ENCODE results near the gene GINS1.

The GINS1 gene

DNA sequence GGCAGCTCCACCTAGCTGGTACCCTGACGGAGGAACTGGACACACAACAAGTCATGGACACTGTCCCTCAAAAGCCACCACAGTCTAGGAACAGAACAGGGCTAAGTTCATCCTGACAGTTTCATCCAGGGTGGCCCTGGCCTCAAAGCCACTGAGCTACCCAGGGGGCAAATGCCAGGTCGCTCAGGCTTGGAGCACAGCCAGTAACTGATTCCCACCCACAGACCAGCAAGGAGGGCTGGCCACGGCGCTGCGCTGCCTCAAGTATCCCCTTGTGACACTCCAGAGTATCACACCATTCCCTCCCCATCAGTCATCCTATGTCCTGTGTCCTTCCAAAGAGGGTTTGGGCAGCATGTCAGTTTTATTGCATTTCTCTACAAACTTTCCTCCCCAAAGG, 72.2 kb downstream of the GINS1 start:
- H3K4me3 ChIP-seq (ENCODE audit: low read depth, low read length) = no peak overlapping the region
- H3K9me3 ChIP-seq (ENCODE audit: severe bottlenecking) = no peaks in the 10 kb centered on the region
- DNase-seq = no peak
- TF ChIP-seq, protein P1, sequence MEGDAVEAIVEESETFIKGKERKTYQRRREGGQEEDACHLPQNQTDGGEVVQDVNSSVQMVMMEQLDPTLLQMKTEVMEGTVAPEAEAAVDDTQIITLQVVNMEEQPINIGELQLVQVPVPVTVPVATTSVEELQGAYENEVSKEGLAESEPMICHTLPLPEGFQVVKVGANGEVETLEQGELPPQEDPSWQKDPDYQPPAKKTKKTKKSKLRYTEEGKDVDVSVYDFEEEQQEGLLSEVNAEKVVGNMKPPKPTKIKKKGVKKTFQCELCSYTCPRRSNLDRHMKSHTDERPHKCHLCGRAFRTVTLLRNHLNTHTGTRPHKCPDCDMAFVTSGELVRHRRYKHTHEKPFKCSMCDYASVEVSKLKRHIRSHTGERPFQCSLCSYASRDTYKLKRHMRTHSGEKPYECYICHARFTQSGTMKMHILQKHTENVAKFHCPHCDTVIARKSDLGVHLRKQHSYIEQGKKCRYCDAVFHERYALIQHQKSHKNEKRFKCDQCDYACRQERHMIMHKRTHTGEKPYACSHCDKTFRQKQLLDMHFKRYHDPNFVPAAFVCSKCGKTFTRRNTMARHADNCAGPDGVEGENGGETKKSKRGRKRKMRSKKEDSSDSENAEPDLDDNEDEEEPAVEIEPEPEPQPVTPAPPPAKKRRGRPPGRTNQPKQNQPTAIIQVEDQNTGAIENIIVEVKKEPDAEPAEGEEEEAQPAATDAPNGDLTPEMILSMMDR (IDR thresholded peaks at IDR 0.05; ENCODE audit: low read depth, low read length) = no peak
- H3K27ac ChIP-seq = no peak overlapping the region
- peaks cover 78% of the 10 kb centered on the region for H3K36me3 ChIP-seq
- no peaks in the 10 kb centered on the region for H3K27me3 ChIP-seq (ENCODE audit: insufficient read depth, low read depth, severe bottlenecking)

DNA sequence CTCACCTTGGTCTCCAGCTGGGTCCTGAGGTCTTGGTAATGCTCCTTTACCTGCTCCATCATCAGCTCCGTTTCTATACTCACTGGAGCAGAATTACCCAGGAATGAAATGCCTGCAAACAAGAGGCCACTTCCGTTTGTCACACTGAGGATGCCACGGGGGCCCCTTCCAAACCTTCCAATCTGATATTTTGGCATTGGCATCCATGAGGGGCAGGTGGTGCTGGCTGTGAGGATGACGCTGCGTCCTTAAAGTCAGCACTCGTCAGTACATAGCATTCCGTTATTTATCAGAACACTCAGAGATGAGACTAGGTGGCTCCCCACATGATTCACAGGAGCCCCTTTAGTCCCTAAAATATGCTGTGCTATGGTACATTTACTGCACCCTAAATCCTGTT, 72.7 kb downstream of the GINS1 start:
- Histone ChIP-seq H3K9me3 (ENCODE audit: severe bottlenecking) (no peaks in the 10 kb centered on the region), H3K36me3 (peaks cover 80% of the 10 kb centered on the region), H3K27ac (no peak overlapping the region), H3K27me3 (ENCODE audit: insufficient read depth, low read depth, severe bottlenecking) (no peaks in the 10 kb centered on the region), H3K4me3 (ENCODE audit: low read depth, low read length) (no peak overlapping the region)
- TF ChIP-seq, protein P1 (IDR thresholded peaks at IDR 0.05; ENCODE audit: low read depth, low read length) = no peak
- no peak for DNase-seq

DNA sequence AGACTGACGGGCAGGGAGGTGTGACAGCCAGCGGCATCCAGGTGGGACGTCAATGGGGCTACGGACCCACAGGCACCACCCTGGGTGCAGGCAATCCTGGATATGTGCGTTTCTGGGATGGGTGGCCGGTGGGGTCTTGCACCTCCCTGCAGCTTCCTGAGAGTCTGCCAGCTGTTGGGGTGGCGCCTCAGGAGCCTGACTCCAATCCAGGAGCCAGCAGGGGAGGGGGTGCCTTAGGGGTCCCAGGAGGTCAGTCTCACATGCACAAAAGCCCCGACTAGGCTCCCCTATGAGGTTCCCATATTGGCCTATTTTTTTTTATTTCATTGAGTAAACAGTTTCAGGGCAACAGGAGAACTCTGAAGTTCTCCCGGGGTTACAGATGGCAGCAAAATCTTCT, 73.3 kb downstream of the GINS1 start:
- no peak overlapping the region for H3K4me3 ChIP-seq (ENCODE audit: low read depth, low read length)

DNA sequence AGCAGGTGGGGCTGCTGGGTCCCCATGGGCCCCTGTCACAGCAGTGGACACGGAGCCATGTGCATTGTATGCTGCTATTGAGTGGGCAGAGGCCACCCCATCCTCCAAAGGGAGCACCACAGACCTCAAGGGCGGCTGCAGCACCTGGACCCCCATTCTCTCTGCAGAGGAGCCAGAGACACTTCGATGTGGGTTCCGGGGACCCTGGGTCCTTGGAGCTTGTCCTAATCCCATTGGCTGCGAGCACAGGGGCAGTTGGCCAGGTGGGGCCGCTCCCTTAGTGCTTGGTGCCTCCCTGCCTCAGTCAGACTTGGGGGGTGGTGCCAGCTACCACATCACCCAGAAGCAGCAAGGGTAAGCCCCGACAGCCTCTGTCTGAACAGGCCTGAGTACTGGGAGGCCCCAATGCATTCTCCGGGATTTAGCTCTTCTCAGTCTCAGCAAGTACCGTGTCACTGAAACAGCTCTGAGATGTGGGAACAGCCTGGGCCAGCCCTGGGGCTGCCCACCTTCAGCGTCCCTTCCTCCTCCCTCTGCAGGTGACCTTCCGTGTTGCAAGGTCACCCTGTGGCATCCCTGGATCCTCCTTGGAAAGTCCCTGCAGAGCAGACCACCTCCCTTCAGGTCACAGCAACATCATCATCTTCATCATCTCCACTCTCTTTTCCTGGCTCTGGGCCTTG, 73.9 kb downstream of the GINS1 start:
- no peak for DNase-seq
- H3K27ac ChIP-seq = no peak overlapping the region
- no peaks in the 10 kb centered on the region for H3K27me3 ChIP-seq (ENCODE audit: insufficient read depth, low read depth, severe bottlenecking)
- no peak overlapping the region for H3K4me3 ChIP-seq (ENCODE audit: low read depth, low read length)
- no peaks in the 10 kb centered on the region for H3K9me3 ChIP-seq (ENCODE audit: severe bottlenecking)
- H3K36me3 ChIP-seq = peaks cover 71% of the 10 kb centered on the region
- TF ChIP-seq, protein P1 (IDR thresholded peaks at IDR 0.05; ENCODE audit: low read depth, low read length) = no peak

More for the DNA sequence above, 73.3 kb downstream of the GINS1 start:
- DNase-seq = no peak
- H3K27me3 ChIP-seq (ENCODE audit: insufficient read depth, low read depth, severe bottlenecking) = no peaks in the 10 kb centered on the region
- TF ChIP-seq, protein P1 (IDR thresholded peaks at IDR 0.05; ENCODE audit: low read depth, low read length) = no peak
- H3K36me3 ChIP-seq = peaks cover 77% of the 10 kb centered on the region
- H3K27ac ChIP-seq = no peak overlapping the region
- H3K9me3 ChIP-seq (ENCODE audit: severe bottlenecking) = no peaks in the 10 kb centered on the region

DNA sequence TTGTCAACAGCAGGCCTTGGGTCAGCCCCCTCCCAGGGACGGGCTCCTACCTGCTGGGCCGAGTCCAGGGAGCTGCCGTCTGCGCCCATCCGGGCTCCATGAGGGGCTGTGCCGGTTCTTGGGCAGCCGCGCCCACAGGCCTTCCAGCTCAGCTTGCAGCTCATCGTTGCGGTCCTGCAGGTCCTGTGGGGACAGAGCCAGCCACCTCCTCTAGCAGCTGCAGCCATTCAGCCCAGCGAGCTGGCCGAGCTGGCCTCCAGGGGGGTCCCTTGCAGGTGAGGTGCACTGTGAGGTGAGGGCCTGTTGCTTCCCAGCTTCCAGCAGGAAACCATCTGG, 74.4 kb downstream of the GINS1 start:
- H3K9me3 ChIP-seq (ENCODE audit: severe bottlenecking) = no peaks in the 10 kb centered on the region
- no peak overlapping the region for H3K27ac ChIP-seq
- no peak for DNase-seq
- H3K4me3 ChIP-seq (ENCODE audit: low read depth, low read length) = no peak overlapping the region
- no peaks in the 10 kb centered on the region for H3K27me3 ChIP-seq (ENCODE audit: insufficient read depth, low read depth, severe bottlenecking)
- peaks cover 66% of the 10 kb centered on the region for H3K36me3 ChIP-seq
- TF ChIP-seq, protein P1 (IDR thresholded peaks at IDR 0.05; ENCODE audit: low read depth, low read length) = no peak

Measured in WERI-Rb-1 (cell line).